ENCODE data around the gene MMEL1.
A peak's percentile ranks its signal among the peaks of the same experiment; 100 is the strongest.
"Not testable (repeated sequence)": the region's sequence is repeated elsewhere in the genome, so short reads cannot be mapped to it uniquely, and the experiment has no call there.

MMEL1 gene

DNA sequence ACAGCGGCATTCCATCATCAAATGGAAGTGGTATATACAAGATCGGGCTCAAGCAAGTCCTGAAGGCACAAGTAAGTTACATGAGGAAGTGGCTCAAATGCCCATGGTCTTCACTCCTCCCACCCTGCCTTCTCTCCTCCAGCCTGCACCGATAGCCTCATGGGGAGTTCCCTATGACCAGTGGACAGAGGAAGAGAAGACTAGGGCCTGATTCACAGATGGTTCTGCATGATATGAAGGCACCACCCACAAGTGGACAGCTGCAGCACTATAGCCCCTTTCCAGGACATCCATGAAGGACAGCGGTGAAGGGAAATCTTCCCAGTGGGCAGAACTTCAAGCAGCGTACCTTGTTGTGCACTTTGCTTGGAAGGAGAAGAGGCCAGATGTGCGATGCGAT lies 7.1 kb downstream of the MMEL1 start:
- DNase-seq, result not testable (repeated sequence)

DNA sequence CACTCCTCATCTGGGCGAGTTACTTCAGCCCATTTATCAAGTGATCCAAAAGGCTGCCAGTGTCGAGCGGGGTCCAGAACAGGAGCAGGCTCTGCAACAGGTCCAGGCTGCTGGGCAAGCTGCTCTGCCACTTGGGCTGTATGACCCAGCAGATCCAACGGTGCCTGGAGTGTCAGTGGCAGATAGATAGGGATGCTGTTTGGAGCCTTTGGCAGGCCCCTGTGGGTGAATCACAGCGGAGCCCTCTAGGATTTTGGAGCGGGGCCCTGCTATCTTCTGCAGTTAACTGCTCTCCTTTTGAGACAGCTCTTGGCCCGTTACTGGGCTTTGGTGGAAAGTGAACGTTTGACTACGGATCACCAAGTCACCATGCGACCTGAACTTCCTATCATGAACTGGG lies 7.5 kb downstream of the MMEL1 start:
- no peak for DNase-seq

- no peak for DNase-seq
Observed at GRCh38 chr1:2624735-2625300, 8.0 kb downstream of the MMEL1 start.

- DNase-seq, result no peak
Observed at GRCh38 chr1:2623571-2624337, 9.1 kb downstream of the MMEL1 start.

GRCh38 chr1:2617971-2618470 lies 14.8 kb downstream of the MMEL1 start:
- no peak for DNase-seq

- no peak for DNase-seq
Observed at GRCh38 chr1:2614145-2614544, 18.7 kb downstream of the MMEL1 start.

GRCh38 chr1:2612591-2613365 lies 20.0 kb downstream of the MMEL1 start:
- no peak for DNase-seq

- no peak for DNase-seq
Observed at GRCh38 chr1:2611621-2612437, 21.0 kb downstream of the MMEL1 start.

DNA sequence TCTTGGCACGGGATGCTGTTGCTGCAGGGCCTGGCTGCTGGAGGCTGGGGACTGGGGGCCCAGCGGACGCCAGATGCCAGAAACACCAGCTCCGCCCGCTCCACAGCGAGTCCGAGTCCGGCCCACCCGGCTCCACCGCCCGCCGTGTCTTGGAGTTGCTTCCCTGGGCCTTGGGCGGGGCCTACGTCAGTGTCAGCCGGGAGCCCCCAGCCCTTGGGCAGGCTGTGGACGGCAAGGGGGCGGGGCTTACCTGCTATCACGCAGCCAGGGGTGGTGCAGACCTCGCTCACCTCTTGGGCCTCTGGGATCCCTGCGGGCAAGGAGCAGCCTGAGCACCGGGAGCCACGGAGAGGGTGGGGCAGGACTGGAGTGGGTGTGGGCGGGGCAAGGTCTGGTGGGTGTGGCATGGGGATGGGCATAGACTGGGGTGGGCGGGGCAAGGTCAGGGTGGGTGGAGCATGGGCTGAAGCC lies 21.8 kb downstream of the MMEL1 start:
- DNase-seq, result peak; percentile 33

- no peak for DNase-seq
Observed at GRCh38 chr1:2610036-2610959, 22.5 kb downstream of the MMEL1 start.

GRCh38 chr1:2609319-2610035 lies 23.3 kb downstream of the MMEL1 start:
- no peak for DNase-seq

- DNase-seq, result no peak
Observed at GRCh38 chr1:2607641-2608091, 25.1 kb downstream of the MMEL1 start.

DNA sequence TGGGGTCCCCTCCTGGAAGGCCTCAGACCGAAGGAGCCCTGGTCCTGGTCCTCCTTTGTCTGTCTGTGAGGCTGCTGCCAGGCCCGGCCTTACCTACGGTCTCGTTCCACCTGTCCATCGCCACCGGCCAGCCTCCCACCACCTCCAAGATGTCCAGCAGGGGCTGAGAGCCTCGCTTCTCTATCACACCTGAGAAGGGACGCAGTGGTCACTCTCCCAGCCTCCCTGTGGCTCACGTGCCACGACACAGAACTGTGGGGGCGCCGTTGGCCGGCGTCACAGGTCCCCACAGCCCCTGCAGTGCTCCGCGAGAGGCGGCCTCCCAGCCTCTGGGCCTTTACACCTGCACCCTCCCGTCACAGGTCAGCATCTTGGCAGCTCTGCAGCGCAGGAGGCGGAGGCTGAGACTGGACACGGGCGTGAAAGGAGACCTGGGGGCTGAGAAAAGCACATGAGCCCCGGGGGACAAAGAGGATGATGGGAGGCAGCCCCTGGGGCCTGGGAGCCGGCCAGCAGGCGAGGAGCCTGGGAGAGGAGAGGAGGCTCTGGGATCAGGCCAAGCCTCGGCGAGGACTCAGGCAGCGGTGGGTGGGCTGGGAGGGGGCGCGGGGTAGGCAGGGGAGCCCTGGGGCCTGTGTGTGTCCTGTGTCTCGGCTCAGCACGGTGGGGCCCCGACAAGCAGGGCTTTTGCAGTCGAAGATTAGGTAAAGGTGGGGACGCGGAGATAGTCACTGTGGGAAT lies 25.8 kb downstream of the MMEL1 start:
- DNase-seq, result no peak

- no peak for DNase-seq
Observed at GRCh38 chr1:2606396-2606880, 26.4 kb downstream of the MMEL1 start.

DNA sequence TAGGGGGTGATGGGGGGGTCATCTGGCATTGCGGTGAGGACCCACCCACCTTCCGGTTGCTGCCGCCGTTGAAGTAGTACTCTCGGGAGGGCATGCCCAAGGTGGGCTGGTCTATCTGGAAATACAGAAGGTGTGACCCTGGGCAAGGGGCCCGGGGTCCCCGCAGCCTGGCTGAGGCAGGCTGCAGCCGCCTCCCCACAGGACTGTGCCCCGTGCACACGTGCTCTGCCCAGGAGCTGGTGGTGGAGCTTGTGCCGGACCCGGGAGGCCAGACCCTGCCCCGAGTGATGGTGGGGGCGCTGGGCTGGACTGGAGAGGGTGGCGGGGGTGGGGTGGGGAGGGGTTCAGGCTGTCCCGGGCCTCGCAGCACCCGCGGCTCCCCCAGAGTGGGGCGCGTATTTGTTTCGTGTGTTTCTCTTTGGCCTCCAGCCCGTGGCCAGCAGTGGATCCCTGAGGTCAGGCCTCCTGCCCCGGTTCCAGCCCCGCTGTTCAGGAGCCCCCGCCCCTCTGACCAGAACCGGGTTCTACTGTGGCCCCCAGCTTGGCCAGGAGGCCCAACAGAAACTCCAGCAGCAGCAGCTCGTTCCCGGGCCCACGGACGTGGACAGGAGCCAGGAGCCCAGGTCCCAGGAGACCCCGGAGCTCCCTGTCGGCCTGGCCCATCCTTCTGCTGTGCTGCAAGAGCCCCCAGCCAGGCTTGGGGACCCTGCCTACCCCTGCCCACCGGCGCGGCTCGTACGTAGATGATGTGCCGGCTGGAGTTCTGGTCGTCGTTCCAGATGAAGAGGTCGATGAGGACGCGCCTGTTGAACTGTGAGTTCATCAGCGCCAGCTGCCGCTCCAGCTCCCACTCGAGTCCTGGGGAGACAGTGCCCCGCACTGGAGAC lies 27.1 kb downstream of the MMEL1 start:
- DNase-seq, result no peak

GRCh38 chr1:2604844-2605508 lies 27.8 kb downstream of the MMEL1 start:
- DNase-seq, result no peak

DNA sequence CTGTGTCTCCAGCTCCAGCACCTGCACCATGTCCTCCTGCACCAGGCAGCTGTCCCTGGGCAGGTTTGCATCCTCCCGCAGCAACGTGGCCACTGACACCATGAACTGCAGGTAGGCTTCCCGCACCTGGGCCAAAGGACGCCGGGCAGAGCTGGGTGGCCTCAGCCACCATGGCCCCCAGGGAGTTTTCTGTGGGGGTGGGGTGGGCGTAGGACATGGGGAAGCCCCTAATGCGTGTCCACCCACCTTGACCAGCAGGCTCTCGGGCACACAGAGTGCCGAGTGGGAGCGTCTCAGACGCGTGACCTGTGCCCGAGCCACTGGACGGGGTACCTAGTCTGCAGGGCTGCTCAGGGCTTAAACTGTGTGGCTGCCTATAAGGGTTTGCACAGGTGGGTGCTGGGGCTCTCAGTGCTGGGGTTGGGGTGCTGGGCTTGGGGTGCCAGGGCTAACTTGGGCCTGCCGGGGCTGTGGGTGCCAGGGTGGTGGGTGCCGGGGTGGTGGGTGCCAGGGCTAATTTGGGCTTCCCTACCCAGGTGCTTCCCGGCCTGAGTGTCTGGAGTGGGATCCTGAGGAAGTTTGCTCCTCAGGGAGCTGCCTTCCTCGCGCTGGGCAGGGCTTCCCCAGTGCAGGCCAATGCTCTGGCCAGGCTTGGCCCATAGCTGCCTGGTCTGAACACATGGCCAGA lies 28.5 kb downstream of the MMEL1 start:
- DNase-seq, result no peak
